DMS 273 (cell line): ENCODE results near the gene AGAP1.
A peak's percentile ranks its signal among the peaks of the same experiment; 100 is the strongest.

Experiments used
- DNase-seq: peaks from one replicate; lab custom pipeline; 2025; ENCODE audit not compliant: unreplicated experiment; lab: John Stamatoyannopoulos, UW

The AGAP1 gene

GRCh38 chr2:235493775-235494715 lies at the start of gene AGAP1:
AGAP1 (plus strand) TSS chr2:235494043.
- DNase-seq, result peak; percentile 95

- no peak for DNase-seq
Measured at GRCh38 chr2:235444101-235444597, 49.7 kb upstream of the AGAP1 start.

DNA sequence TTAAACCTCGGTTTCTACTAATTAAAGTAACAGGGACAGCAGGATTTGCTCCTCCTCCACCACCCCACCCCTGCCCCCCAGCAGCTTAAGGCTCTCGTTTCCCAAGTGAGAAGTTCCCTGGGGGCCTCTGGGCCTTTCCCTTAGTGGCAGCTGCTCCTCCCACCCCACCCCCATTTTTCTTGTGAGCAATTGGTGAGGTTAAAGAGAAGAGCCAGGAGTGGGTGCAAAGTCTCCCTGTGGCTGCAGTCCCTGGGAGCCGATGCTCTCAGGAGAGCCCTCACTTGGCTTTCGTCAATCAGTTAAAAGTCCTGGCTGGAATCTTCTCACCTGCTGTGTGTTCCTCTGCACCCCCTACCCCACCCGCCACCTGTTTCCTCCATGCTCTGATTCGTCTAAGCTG lies 48.7 kb upstream of the AGAP1 start:
- no peak for DNase-seq

- peak; percentile 70 for DNase-seq
Measured at GRCh38 chr2:235446082-235446481, 47.8 kb upstream of the AGAP1 start.

DNA sequence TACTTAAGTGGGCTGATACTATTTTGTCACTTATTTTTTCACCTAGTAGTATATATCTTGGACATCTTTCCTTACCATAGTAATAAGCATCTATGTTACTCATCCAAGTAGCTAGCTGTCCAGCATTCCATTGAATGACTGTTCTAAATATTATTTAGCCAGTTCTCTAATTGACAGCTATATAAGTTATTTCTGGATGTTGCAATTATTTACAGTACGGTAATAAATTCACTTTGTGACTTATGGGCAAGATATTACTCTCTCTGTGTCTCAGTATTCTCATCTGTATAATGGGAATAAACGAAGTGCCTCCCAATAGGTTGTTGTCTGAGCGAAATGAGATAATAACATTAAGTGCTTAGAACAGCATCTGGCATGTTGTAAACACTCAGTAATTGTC lies 46.6 kb upstream of the AGAP1 start:
- no peak for DNase-seq

- no peak for DNase-seq
Measured at GRCh38 chr2:235449568-235449967, 44.3 kb upstream of the AGAP1 start.

DNA sequence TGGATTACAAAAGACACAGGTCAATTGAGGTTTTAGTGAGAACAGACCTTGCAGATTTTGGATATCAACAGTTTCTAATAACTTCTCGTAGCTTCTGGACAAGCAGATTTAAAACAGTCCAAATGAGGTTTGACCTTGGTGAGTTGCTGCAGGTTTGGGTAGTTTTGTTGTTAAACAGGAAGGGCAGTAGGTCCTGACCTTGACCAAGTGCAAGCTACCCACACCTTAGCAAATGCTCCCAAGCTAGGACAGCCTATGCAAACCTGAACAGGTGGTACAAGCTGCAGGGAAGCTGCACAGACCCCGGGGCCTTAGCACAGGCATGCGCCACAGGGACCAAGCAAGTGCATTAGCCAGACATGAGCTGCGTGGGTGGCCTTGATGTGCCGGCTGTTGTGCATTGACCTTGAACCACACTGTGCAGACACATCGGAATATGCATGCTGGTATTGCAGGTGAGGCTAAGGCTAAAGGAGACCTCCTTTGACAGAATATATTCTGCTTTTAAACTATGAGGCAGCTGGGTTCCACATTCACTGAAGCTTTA lies 40.2 kb upstream of the AGAP1 start:
- DNase-seq, result no peak

DNA sequence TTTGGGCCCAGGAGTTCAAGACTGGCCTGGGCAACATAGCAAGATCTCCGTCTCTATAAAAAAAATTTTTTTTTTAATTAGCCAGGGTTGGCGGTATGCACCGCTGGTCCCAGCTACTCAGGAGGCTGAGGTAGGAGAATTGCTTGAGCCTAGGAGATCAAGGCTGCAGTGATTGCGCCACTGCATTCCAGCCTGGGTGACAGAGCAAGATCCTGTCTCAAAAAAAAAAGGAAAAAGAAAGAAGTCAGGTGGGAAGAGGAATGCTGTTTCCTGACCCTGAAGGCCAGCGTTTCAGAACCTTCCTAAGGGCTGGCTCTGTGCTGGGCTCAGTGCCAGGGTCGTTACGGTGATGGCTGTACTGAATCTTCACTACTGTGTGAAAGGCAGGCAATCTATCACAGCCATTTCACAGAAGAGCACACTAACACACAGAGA lies 35.0 kb upstream of the AGAP1 start:
- DNase-seq, result peak; percentile 33

DNA sequence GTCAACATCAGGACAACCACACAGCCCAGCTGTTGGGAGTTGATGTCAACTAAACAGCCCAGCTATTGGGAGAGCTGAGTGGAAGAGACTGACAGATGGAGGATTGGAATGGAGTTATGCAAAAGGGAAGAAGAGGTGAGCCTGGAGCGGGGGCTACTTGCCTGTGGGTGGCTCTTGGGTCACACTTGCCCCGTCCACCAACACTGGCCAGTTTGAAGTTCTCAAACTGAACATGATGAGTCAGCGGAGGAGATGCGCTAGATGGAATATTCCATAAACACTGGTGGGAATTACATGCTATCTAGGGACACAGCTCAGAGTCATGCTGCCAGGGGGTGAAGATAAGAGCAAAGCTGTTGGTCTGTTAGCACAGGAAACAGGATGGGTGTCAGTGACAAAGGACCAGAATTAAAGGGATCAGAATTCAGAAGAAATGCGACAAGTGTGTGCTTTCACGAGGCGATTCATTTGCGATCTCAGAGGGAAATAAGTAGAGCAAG lies 33.2 kb upstream of the AGAP1 start:
- DNase-seq, result peak; percentile 26

DNA sequence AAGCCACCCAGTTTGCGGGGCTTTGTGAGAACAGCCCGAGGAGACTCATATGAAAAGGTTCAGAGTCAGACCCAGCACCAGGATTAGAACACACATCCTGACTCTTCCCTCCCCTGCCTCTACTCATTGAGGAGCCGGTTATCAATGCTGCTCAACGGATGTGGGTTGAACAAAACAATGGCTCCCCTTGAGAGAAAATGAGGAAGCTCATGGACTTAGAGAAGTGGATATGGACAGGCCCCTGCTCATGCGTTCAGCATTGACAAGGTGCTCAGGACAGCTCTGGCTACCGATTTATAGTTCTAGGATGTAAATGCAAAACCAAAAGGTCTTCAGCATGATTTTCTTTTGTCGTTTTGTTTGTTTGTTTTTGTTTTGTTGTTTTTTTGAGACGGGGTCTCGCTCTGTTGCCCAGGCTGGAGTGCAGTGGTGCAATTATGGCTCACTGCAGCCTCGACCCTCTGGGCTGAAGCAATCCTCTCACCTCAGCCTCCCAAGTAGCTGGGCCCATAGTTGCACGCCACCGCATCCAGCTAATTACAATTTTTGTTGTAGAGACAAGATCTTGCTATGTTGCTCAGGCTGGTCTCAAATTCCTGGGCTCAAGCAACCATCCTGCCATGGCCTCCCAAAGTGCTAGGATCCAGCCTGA lies 32.0 kb upstream of the AGAP1 start:
- no peak for DNase-seq

GRCh38 chr2:235462415-235462790 lies 31.4 kb upstream of the AGAP1 start:
- DNase-seq, result no peak

- no peak for DNase-seq
Measured at GRCh38 chr2:235463893-235464292, 29.9 kb upstream of the AGAP1 start.

DNA sequence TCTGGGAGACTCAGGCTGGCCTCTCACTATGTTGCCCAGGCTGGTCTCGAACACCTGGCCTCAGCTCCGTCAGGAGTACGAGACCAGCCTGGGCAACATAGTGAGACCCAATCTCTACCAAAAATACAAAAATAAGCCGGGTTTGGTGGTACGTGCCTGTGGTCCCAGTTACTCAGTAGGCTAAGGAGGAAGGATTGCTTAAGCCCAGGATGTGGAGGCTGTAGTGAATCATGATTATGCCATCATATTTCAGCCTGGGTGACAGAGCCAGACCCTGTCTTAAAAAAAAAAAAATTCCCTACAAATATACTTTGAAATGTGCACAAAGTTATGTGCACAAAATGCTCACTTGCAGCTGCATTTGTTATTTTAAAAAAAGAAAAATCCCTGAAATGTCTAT lies 26.3 kb upstream of the AGAP1 start:
- DNase-seq, result no peak

DNA sequence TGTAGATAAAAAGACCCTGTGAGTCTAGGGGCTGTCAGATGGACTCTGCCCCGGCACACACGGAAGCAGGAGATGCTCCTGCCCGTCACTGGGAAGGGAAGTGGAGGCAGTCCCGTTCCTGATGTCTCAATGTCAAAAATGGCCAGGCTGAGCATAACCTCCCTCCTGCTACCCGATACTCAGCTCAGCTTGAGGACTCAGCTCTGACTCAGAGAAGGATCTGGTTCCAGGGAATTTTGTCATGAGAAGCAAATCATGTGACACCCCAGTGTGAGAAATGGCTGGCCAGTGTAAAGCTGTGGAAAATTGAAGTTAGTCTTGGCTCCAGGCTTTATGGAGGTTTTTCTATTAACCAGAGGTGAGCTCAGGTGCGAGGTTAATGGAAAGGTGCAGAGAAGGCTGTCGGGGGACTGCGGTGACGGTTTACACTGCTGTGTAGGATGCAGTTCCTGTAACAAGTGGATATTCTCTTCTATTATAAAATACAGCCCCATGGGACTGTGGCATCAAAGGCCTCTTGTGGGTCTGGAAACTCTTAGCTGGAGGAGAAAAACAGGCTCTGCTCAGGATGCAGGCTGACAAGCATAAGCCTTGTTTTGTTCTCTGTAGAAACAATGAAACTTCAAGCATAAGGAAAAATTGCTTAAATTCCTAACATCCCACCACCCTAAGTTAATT lies 24.7 kb upstream of the AGAP1 start:
- peak; percentile 49 for DNase-seq

GRCh38 chr2:235471186-235471747 lies 22.6 kb upstream of the AGAP1 start:
- DNase-seq, result no peak

DNA sequence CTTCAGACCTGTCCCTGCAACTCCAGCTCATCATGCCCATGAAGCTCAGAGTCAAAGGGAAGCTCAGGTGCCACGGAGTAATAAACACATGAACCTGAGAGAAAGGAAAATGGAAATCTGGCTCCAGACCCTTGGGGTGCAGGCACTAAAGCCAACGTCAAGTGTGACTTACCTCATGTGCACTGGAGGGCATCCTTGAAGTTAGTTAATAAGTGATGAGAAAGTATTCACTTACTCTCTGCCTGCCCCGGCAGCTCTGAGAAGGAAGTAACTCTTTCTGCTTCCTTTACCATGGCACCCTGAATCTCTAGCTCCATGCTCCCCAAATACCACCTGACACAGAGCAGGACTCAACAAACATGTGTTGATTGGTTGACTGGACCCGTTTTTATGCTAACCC lies 21.4 kb upstream of the AGAP1 start:
- no peak for DNase-seq

DNA sequence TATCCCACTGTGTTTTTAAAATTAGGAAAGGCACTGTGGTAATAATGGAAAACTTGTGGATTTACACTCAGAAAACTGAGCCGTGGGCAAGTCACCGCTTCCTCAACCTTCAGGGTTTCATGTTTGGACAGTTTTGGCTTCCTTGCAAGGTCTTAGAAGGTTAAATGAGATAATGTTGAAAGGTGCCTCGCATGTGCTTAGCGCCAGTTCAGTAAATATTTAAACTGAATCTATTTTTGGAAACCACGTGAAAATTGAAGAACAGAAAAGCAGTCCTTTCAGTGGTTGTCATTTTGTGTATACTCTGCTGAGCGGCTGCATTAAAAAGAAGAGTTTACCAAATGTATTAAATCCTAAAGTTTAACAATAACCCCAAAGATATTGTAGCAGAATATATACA lies 15.2 kb upstream of the AGAP1 start:
- no peak for DNase-seq

- no peak for DNase-seq
Measured at GRCh38 chr2:235479604-235480003, 14.2 kb upstream of the AGAP1 start.

DNA sequence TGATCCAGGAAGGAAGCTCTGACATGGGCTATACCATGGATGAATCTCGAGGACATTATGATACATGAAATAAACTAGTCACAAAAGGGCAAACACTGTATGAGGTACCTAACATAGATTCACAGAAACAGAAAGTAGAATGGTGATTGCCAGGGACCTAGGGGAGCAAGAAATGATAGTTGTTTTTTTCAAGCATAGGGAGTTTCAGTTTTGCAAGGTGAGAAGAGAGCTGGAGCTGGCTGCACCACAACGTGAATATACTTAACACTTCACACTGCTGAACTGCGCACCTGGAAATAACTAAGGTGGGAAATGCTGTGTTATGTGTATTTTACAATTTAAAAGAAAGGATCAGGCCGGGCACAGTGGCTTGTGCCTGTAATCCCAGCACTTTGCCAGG lies 13.2 kb upstream of the AGAP1 start:
- no peak for DNase-seq

- DNase-seq, result no peak
Measured at GRCh38 chr2:235483313-235483712, 10.5 kb upstream of the AGAP1 start.

DNA sequence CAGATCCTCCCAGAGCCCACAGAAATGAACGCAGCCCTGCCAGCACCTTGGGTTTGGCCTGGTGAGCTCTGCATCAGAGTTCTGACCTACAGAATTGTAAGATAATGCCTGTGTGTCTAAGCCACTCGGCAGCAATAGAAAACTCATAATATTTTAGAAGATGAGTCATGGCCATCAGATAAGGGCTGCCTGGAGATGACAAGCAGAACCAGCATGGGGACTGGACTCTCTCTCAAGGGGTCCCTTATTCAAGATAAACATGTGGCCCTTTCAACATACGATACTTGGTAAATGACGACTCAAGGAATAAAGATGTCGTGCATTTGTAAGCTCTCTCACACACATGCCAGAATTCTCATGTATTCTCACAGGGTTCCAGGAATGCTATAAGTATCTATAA lies 8.5 kb upstream of the AGAP1 start:
- DNase-seq, result no peak
